Measurements from ENCODE around the gene MTMR3.

MTMR3 gene

GRCh38 chr22:30005213-30005857, 122.4 kb downstream of the MTMR3 start:
- DNase-seq, result peak; percentile 63

- DNase-seq, result no peak
Measured at GRCh38 chr22:30007361-30007760, 124.4 kb downstream of the MTMR3 start.

GRCh38 chr22:30008401-30008800, 125.4 kb downstream of the MTMR3 start:
- DNase-seq, result no peak

- no peak for DNase-seq
Measured at GRCh38 chr22:30009478-30009877, 126.5 kb downstream of the MTMR3 start.

DNA sequence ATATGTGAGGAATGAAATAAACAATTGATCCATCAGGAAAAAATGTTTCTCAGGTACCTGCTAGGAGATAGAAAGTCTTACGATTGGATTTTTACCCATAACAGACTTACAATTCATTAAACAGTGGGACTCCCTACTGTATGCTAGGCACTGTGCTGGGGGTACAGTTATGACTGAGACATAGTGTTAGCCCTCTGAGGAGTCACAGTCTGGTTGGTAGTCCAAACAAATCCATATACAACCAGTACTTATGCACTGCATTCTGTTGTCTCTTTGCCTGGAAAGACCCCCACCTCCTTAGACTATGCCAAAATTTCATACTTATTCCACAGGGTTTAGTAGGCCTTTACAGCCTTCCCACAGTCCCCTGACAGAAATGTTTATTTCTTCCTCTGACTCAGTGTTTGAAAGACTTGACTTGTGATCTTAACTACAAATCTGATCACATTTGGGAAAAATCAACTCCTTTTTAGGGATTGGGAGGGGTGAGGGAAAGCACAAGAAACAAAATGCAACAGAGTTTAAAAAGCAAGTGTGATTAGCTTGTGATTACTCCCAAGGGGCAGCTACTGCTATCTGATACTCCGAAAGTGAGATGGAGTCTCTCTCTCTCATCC, 127.9 kb downstream of the MTMR3 start:
- DNase-seq, result no peak

- no peak for DNase-seq
Measured at GRCh38 chr22:30013201-30013600, 130.2 kb downstream of the MTMR3 start.

- no peak for DNase-seq
Measured at GRCh38 chr22:30014244-30014643, 131.3 kb downstream of the MTMR3 start.

- DNase-seq, result no peak
Measured at GRCh38 chr22:30015229-30015797, 132.3 kb downstream of the MTMR3 start.

GRCh38 chr22:30015846-30016245, 132.9 kb downstream of the MTMR3 start:
- DNase-seq, result no peak

- DNase-seq, result no peak
Measured at GRCh38 chr22:30016596-30016995, 133.6 kb downstream of the MTMR3 start.

DNA sequence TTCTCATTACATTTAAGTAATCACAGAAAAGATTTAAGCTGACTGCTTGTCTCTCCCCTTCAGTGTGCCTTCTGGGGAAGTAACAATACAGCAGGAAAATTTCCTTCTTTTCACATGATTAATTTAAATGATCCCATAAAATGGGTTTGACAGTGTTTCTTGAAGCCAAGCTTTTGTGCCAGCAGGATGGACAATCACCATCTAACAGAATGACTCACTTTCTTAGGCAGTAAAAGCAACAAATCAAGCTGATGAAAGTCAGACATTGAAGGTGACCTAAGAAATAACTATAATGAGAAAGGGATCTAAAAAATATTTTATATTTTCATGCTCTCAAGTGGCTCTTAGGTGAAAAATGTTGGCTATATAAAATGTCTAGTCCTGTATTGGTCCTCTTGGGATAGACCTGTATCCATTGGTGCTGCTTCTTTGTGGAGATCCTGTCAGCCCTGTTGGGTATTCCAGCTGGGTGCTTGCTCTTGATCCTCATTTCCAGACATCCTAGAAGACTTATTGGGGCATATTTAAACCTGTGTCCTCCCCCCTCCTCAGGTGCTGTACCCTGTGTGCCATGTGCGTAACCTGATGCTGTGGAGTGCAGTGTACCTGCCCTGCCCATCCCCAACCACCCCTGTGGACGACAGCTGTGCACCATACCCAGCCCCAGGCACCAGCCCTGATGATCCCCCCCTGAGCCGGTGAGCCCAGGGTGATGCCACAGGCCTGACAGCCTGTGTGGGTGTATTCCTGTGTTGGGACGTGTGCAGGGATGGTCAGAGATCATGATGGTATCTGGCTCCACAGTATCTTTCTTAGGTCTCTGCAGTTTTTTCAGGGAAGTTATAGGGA, 134.6 kb downstream of the MTMR3 start:
- DNase-seq, result no peak

- DNase-seq, result no peak
Measured at GRCh38 chr22:30020511-30020910, 137.5 kb downstream of the MTMR3 start.

DNA sequence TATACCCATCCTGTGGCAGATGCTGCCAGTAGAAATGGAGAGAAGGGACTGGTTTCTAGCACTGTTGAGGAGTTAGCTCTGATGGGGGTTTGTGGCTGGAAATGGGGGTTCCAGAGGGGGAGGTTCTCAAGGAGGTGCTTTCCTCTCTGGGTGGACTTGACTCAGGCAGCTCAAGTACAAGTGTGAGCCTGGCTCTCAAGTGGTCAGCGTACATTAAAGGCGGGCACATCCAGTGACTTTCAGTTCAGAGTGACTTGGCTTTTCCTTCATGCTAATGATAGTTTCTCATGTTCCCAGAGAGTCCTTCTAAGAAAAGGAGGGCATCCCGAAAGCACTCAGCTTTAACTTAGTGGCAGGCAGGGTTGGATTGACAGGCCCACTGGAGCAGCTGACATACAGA, 138.4 kb downstream of the MTMR3 start:
- no peak for DNase-seq

- DNase-seq, result no peak
Measured at GRCh38 chr22:30021881-30022619, 139.1 kb downstream of the MTMR3 start.

DNA sequence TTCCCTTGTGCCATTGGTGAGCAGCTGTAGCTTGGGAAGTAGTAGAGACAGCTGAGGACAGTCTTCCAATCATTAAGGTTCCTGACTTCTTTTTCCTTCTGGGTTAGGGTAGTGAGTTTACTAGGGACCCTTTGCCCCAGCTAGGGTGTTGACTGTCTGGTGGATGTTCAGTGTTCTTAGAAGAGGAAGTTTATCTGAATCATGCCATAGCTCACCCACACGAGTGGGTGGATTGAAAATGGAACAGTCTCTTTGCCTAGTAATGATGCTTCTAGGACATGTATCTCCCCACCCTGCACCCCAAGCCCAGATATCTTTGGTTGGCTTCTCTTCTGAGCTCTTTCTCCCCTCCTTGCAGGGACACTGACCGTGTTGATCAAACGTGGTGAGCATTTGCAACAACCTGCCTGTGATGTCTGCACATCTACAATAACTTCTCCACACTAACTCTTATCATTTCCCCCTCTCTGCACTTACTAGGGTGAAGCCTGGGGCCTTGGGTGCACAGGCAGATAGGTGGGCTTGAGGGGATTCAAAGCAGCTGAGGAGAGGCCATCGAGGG, 140.2 kb downstream of the MTMR3 start:
- DNase-seq, result no peak

DNA sequence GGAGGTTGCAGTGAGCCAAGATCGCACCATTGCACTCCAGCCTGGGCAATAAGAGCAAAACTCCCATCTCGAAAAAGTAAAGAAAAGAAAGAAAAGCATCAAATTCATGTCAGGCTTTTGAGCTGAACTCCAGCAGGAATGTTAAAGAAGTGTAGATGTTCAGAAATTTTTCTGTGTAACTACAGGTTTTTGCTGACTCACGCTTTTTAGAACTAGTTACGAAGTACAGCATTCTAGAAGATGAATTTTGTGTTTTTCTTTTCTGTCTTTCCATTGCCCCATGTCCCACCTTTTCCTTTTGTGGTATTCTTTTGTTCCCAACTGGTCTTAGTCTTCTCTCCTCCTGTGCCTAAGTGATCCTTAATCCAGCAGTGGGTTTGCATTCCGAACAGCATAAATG, 141.3 kb downstream of the MTMR3 start:
- no peak for DNase-seq

DNA sequence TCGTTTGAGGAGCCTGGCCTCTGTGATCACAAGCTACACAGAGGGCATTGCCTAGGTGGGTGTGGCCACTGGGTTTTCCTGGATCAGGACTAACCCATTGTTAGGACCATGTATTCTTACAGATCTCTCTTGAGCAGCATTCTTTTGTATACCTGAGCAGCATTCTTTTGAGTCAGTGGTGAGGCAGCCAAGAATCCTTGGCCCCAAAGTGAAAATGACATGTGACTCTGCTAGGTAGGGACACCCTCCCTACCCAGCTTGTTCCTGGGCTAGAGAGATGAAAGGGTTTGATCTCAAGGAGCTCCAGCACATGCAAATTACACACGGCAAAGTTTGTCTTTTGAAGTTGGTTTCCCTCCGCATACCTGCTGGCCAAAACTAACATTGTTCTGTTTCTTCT, 142.2 kb downstream of the MTMR3 start:
- DNase-seq, result no peak

DNA sequence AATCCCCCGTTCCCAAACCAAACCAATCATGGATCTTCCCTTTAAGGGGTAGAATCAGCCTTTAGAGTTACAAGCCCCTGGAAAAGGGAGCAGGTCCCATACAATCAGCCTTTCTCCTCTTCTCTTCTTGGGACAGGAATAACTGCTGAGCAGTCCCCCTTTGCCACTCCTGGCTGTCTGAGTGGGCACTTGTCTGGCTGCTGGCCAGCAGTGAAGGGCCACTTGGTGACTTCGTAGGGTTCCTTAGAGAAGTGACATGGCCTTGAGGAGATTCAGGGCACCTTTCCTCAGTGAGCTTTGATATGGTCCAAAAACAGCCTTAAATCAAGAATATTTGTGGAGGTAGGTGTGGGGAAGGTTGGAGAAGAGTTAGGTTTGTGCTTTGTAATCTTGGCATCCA, 143.8 kb downstream of the MTMR3 start:
- DNase-seq, result no peak

DNA sequence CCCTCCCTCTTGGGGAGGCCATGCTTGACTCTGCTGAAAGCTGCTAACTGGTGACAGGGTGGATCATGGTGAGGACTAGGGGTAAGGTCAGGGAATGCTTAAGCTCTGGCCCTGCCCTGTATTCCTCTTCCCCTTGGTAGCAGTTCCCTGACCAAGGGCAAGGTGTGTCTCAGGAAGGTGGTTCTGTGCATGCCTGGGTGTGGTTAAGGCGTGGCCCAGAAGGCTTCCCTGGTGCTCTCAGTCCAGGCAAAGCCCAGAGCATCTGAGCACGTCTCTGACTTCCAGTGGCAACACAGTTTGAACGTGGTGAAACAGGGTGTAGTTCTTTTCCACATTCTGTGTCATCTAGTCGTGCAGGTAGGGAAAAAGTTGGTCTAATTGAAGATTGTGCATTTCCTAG, 144.2 kb downstream of the MTMR3 start:
- DNase-seq, result no peak

DNA sequence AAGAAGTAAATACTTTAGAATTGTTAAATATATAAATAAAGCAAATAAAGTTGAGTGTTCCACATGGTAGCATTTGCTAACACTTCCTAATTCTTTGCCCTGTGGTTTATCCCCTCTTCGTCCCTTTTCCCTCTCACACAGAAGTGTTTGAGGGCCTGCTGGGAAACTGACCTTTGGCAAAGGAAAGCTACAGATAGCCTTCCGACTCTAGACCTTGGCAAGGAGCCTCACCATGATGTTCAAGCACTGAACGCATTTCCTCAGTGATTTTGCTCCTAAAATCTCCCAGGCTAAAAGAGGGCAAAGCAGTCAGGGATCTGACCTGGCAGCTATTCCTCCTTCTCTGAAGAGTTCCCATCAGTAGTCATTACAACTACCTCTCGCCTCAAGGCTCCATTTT, 144.8 kb downstream of the MTMR3 start:
- DNase-seq, result no peak

DNA sequence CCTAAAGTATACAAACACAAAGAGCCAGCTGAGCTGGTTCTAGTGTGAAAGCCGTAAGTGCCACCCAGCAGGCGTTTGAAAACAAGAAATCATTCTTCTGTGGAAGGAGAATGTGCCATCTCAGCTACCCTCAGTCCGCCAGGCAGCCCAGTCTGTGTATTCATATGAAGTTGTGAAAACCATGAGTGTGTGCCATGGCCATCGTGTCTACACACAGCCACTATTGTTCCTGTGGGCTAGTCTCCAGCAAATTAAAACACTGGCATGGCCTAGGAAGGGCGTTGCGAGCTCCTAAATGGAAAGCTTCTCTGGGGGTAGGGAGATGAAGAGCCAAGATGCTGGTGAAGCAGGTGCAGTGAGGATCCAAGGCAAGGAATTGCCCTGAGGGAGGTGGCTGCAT, 145.8 kb downstream of the MTMR3 start:
- DNase-seq, result no peak

DNA sequence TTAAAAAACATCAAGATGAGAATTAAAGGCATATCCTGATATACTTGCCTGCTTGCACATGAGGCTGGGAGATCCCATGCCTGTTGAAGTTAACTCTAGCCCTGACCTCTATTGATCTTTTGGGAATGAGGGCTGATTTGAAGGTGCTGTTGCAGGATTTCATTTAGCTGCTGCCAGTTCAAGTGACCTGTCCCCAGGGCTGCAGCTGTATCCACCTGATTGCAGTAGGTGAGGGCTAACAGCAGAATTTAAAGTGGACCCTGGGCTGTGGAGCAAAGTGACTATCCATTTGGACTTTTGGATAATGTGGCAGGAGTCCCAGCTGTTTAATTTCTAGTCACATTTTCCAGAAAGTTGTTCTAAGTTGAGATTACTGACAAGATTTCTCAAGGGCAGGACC, 146.5 kb downstream of the MTMR3 start:
- no peak for DNase-seq

GRCh38 chr22:30030329-30030728, 147.4 kb downstream of the MTMR3 start:
- DNase-seq, result no peak
